ENCODE measurements around the gene KDM5B. TPM values are rescaled to one million over a fixed set of nuclear protein-coding genes. Genes with fewer than 3 reads are reported as not detected.
A peak's percentile ranks its signal among the peaks of the same experiment; 100 is the strongest.

KDM5B gene
- total and polyA plus RNA-seq, 2 experiments from 2014 or later: 175 to 202 TPM

DNA sequence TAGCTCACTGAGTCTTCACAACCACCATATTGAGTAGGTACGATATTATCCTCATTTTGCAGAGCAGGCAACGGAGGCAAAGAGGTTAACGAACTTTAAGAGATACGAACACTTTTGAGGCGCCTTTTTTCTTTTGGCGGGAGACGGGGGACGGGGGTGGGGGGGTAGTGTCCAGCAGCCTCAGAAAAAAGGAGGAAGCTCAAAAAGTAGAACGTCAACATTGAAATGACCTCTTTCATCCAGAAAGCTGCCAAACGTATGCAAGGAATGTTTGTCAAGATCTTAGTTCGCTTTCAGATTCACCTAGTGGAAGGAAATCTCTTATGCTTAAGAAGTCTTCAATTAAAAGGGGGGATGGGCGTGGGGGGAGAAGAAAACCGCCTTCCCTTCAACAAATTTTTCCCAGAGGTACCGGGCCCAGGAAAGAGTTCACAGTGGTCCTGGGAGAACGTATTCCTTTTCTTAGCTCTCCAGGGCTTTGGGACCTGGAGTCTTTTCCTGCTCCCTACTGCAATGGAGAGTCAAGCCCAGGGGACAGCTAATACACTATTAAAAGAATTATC is 1.5 kb upstream of the KDM5B start:
- Mint-ChIP-seq H3K4me3 (peak overlapping the region; percentile 78), H3K27ac (peak overlapping the region; percentile 68; the same call in 1 of the 2 replicates), H3K27me3 (ENCODE audit: insufficient read depth, low read depth, poor library complexity) (peaks cover 15% of the 10 kb centered on the region), H3K9me3 (no peaks in the 10 kb centered on the region), H3K4me1 (peaks cover 44% of the 10 kb centered on the region), H3K36me3 (ENCODE audit: low read depth) (no peaks in the 10 kb centered on the region; the same call in 2 of the 3 replicates)
- Histone ChIP-seq H3K79me2 (replicated peaks; ENCODE audit: insufficient read depth) (peaks cover 42% of the 10 kb centered on the region), H3K4me1 (ENCODE audit: insufficient read depth) (peaks cover 42% of the 10 kb centered on the region), H3K4me2 (peak overlapping the region; percentile 89), H3K27ac (ENCODE audit: low read depth) (peak overlapping the region; percentile 78), H3K4me3 (peak overlapping the region; percentile 66), H3K9me2 (ENCODE audit: insufficient read depth) (no peaks in the 10 kb centered on the region; the same call in 1 of the 2 replicates), H3F3A (replicated peaks; ENCODE audit: low read depth) (peaks cover 8% of the 10 kb centered on the region; the same call in 1 of the 2 replicates), H3K36me3 (ENCODE audit: insufficient read depth) (no peaks in the 10 kb centered on the region), H2AFZ (peak overlapping the region; percentile 39), H4K20me1 (replicated peaks; ENCODE audit: insufficient read depth) (no peaks in the 10 kb centered on the region), H3K27me3 (ENCODE audit: insufficient read depth) (peaks cover 18% of the 10 kb centered on the region)
- TF ChIP-seq JUNB (IDR thresholded peaks at IDR 0.05; ENCODE audit: unreplicated experiment): no peak
- no peak for ATAC-seq
- DNase-seq (ENCODE audit: low spot score): peak; percentile 27

GRCh38 chr1:202807451-202807925 is 733 bp downstream of the KDM5B start:
- Histone ChIP-seq H3K27me3 (ENCODE audit: insufficient read depth) (peaks cover 18% of the 10 kb centered on the region), H3F3A (replicated peaks; ENCODE audit: low read depth) (peaks cover 5% of the 10 kb centered on the region; the same call in 1 of the 2 replicates), H3K4me2 (peak overlapping the region; percentile 89), H2AFZ (no peak overlapping the region), H4K20me1 (replicated peaks; ENCODE audit: insufficient read depth) (peaks cover 17% of the 10 kb centered on the region), H3K79me2 (replicated peaks; ENCODE audit: insufficient read depth) (peaks cover 64% of the 10 kb centered on the region), H3K4me1 (ENCODE audit: insufficient read depth) (peaks cover 54% of the 10 kb centered on the region), H3K36me3 (ENCODE audit: insufficient read depth) (no peaks in the 10 kb centered on the region), H3K4me3 (peak overlapping the region; percentile 66), H3K9me2 (ENCODE audit: insufficient read depth) (no peaks in the 10 kb centered on the region; the same call in 1 of the 2 replicates), H3K27ac (ENCODE audit: low read depth) (0 out of 2 replicates have a peak overlapping the region, but pooled peaks have one; percentile 48)
- peaks cover 13% of the 10 kb centered on the region for H3K27me3 Mint-ChIP-seq (ENCODE audit: insufficient read depth, low read depth, poor library complexity)
- no peaks in the 10 kb centered on the region; the same call in 2 of the 3 replicates for H3K36me3 Mint-ChIP-seq (ENCODE audit: low read depth)
- ATAC-seq (peak; percentile 2), DNase-seq (ENCODE audit: low spot score) (peak; percentile 65)
- peaks cover 56% of the 10 kb centered on the region for H3K4me1 Mint-ChIP-seq
- no peak overlapping the region for H3K27ac Mint-ChIP-seq
- TF ChIP-seq ZNF331 (CRISPR knock-in tag; IDR thresholded peaks at IDR 0.05; ENCODE audit: low read depth) (no peak), CREB1 (CRISPR knock-in tag; IDR thresholded peaks at IDR 0.05; ENCODE audit: low read depth) (no peak), EZH2phosphoT487 (IDR thresholded peaks at IDR 0.05; ENCODE audit: unreplicated experiment) (no peak), STAT1 (IDR thresholded peaks at IDR 0.05; ENCODE audit: unreplicated experiment) (no peak), NANOG (IDR thresholded peaks at IDR 0.05; ENCODE audit: borderline replicate concordance) (no peak), REST (IDR thresholded peaks at IDR 0.05; ENCODE audit: unreplicated experiment) (no peak), JUNB (IDR thresholded peaks at IDR 0.05; ENCODE audit: unreplicated experiment) (no peak)
- TF ChIP-seq, protein P1, sequence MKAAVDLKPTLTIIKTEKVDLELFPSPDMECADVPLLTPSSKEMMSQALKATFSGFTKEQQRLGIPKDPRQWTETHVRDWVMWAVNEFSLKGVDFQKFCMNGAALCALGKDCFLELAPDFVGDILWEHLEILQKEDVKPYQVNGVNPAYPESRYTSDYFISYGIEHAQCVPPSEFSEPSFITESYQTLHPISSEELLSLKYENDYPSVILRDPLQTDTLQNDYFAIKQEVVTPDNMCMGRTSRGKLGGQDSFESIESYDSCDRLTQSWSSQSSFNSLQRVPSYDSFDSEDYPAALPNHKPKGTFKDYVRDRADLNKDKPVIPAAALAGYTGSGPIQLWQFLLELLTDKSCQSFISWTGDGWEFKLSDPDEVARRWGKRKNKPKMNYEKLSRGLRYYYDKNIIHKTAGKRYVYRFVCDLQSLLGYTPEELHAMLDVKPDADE (IDR thresholded peaks at IDR 0.05): no peak
- no peaks in the 10 kb centered on the region for H3K9me3 Mint-ChIP-seq
- peak overlapping the region; percentile 78 for H3K4me3 Mint-ChIP-seq
